ENCODE measurements around the gene KIRREL1.
A peak's percentile ranks its signal among the peaks of the same experiment; 100 is the strongest.

KIRREL1 gene

GRCh38 chr1:158084747-158085146, 91.3 kb downstream of the KIRREL1 start:
- Histone ChIP-seq H2BK15ac (ENCODE audit: low read depth, poor library complexity, severe bottlenecking) (no peak overlapping the region), H2AK5ac (ENCODE audit: low read length, severe bottlenecking) (no peak overlapping the region), H3K14ac (ENCODE audit: low read length in 2 of 2) (no peak overlapping the region), H4K91ac (ENCODE audit: low read length) (no peak overlapping the region), H3K4me1 (ENCODE audit: control insufficient read depth, insufficient read depth, low read depth, low read length) (peaks cover 4% of the 10 kb centered on the region), H3K4me3 (ENCODE audit: insufficient read depth in 1 of 2, low read depth in 1 of 2, low read length in 2 of 2) (no peak overlapping the region), H3K4me2 (ENCODE audit: low read length, poor library complexity, severe bottlenecking) (no peak overlapping the region), H3K9me3 (ENCODE audit: control insufficient read depth, low read length) (no peaks in the 10 kb centered on the region), H2AFZ (ENCODE audit: low read depth, low read length) (no peak overlapping the region), H3K27me3 (ENCODE audit: control insufficient read depth in 1 of 2, insufficient read depth in 1 of 2, low read length in 2 of 2) (no peaks in the 10 kb centered on the region), H3K36me3 (ENCODE audit: control insufficient read depth in 1 of 2, insufficient read depth in 2 of 2, low read depth in 1 of 2, low read length in 2 of 2) (peaks cover 90 to 94% of the 10 kb centered on the region in 2 experiments), H2BK120ac (ENCODE audit: low read depth, low read length) (no peak overlapping the region), H3K27ac (ENCODE audit: low read length, poor library complexity, severe bottlenecking) (peak overlapping the region; percentile 19), H3K4ac (ENCODE audit: low read depth in 1 of 2, low read length in 2 of 2) (no peak overlapping the region), H3K79me1 (replicated peaks; ENCODE audit: low read length, poor library complexity, severe bottlenecking) (peaks cover 14% of the 10 kb centered on the region), H2BK5ac (ENCODE audit: low read depth, low read length, poor library complexity, severe bottlenecking) (no peak overlapping the region), H3K9ac (ENCODE audit: low read length) (no peak overlapping the region), H2BK12ac (ENCODE audit: low read length in 2 of 2) (no peak overlapping the region), H3K18ac (ENCODE audit: low read depth in 1 of 2, low read length in 2 of 2) (no peak overlapping the region), H3K23ac (ENCODE audit: low read length in 2 of 2) (no peak overlapping the region), H4K8ac (ENCODE audit: low read length) (no peak overlapping the region)
- DNase-seq, result no peak
- WGBS, result 99% methylated on average over 2 of the region's 4 CpGs

- no peak overlapping the region for H2BK5ac ChIP-seq (ENCODE audit: low read depth, low read length, poor library complexity, severe bottlenecking)
- H3K4me2 ChIP-seq (ENCODE audit: low read length, poor library complexity, severe bottlenecking), result no peak overlapping the region
- H3K27ac ChIP-seq (ENCODE audit: low read length, poor library complexity, severe bottlenecking), result peak overlapping the region; percentile 15
- H3K79me1 ChIP-seq (replicated peaks; ENCODE audit: low read length, poor library complexity, severe bottlenecking), result peaks cover 19% of the 10 kb centered on the region
- no peak overlapping the region for H3K14ac ChIP-seq (ENCODE audit: low read length in 2 of 2)
- DNase-seq, result peak; percentile 87
- H3K18ac ChIP-seq (ENCODE audit: low read depth in 1 of 2, low read length in 2 of 2), result no peak overlapping the region
- H2BK12ac ChIP-seq (ENCODE audit: low read length in 2 of 2), result no peak overlapping the region
- no peak overlapping the region for H4K8ac ChIP-seq (ENCODE audit: low read length)
- H4K91ac ChIP-seq (ENCODE audit: low read length), result no peak overlapping the region
- WGBS, result 56% methylated on average over 9 of the region's 9 CpGs
- H3K23ac ChIP-seq (ENCODE audit: low read length in 2 of 2), result no peak overlapping the region
- H3K36me3 ChIP-seq (ENCODE audit: control insufficient read depth in 1 of 2, insufficient read depth in 2 of 2, low read depth in 1 of 2, low read length in 2 of 2), result peaks cover 86 to 92% of the 10 kb centered on the region in 2 experiments
- no peak overlapping the region for H3K9ac ChIP-seq (ENCODE audit: low read length)
- no peaks in the 10 kb centered on the region for H3K27me3 ChIP-seq (ENCODE audit: control insufficient read depth in 1 of 2, insufficient read depth in 1 of 2, low read length in 2 of 2)
- no peak overlapping the region for H2AFZ ChIP-seq (ENCODE audit: low read depth, low read length)
- no peak overlapping the region for H2BK120ac ChIP-seq (ENCODE audit: low read depth, low read length)
- H2AK5ac ChIP-seq (ENCODE audit: low read length, severe bottlenecking), result no peak overlapping the region
- H3K4me3 ChIP-seq (ENCODE audit: insufficient read depth in 1 of 2, low read depth in 1 of 2, low read length in 2 of 2), result no peak overlapping the region
- no peak overlapping the region for H2BK15ac ChIP-seq (ENCODE audit: low read depth, poor library complexity, severe bottlenecking)
- H3K4me1 ChIP-seq (ENCODE audit: control insufficient read depth, insufficient read depth, low read depth, low read length), result peaks cover 10% of the 10 kb centered on the region
- no peaks in the 10 kb centered on the region for H3K9me3 ChIP-seq (ENCODE audit: control insufficient read depth, low read length)
- H3K4ac ChIP-seq (ENCODE audit: low read depth in 1 of 2, low read length in 2 of 2), result no peak overlapping the region
Measured at GRCh38 chr1:158087320-158087927, 94.0 kb downstream of the KIRREL1 start.

- H3K4me3 ChIP-seq (ENCODE audit: insufficient read depth in 1 of 2, low read depth in 1 of 2, low read length in 2 of 2), result no peak overlapping the region
- peak overlapping the region; percentile 4 for H3K27ac ChIP-seq (ENCODE audit: low read length, poor library complexity, severe bottlenecking)
- H2BK12ac ChIP-seq (ENCODE audit: low read length in 2 of 2), result no peak overlapping the region
- H3K36me3 ChIP-seq (ENCODE audit: control insufficient read depth in 1 of 2, insufficient read depth in 2 of 2, low read depth in 1 of 2, low read length in 2 of 2), result peaks cover 87 to 94% of the 10 kb centered on the region in 2 experiments
- H3K27me3 ChIP-seq (ENCODE audit: control insufficient read depth in 1 of 2, insufficient read depth in 1 of 2, low read length in 2 of 2), result no peaks in the 10 kb centered on the region
- H2BK120ac ChIP-seq (ENCODE audit: low read depth, low read length), result no peak overlapping the region
- H3K18ac ChIP-seq (ENCODE audit: low read depth in 1 of 2, low read length in 2 of 2), result no peak overlapping the region
- H3K4ac ChIP-seq (ENCODE audit: low read depth in 1 of 2, low read length in 2 of 2), result no peak overlapping the region
- peaks cover 12% of the 10 kb centered on the region for H3K4me1 ChIP-seq (ENCODE audit: control insufficient read depth, insufficient read depth, low read depth, low read length)
- 97% methylated on average over 16 of the region's 16 CpGs for WGBS
- H2BK5ac ChIP-seq (ENCODE audit: low read depth, low read length, poor library complexity, severe bottlenecking), result no peak overlapping the region
- no peaks in the 10 kb centered on the region for H3K9me3 ChIP-seq (ENCODE audit: control insufficient read depth, low read length)
- H4K8ac ChIP-seq (ENCODE audit: low read length), result no peak overlapping the region
- peaks cover 19% of the 10 kb centered on the region for H3K79me1 ChIP-seq (replicated peaks; ENCODE audit: low read length, poor library complexity, severe bottlenecking)
- no peak overlapping the region for H2AK5ac ChIP-seq (ENCODE audit: low read length, severe bottlenecking)
- no peak overlapping the region for H4K91ac ChIP-seq (ENCODE audit: low read length)
- H2BK15ac ChIP-seq (ENCODE audit: low read depth, poor library complexity, severe bottlenecking), result no peak overlapping the region
- H3K14ac ChIP-seq (ENCODE audit: low read length in 2 of 2), result no peak overlapping the region
- DNase-seq, result no peak
- H3K4me2 ChIP-seq (ENCODE audit: low read length, poor library complexity, severe bottlenecking), result no peak overlapping the region
- no peak overlapping the region for H3K9ac ChIP-seq (ENCODE audit: low read length)
- no peak overlapping the region for H2AFZ ChIP-seq (ENCODE audit: low read depth, low read length)
- no peak overlapping the region for H3K23ac ChIP-seq (ENCODE audit: low read length in 2 of 2)
Measured at GRCh38 chr1:158089476-158089875, 96.0 kb downstream of the KIRREL1 start.

- H3K27ac ChIP-seq (ENCODE audit: low read length, poor library complexity, severe bottlenecking), result peak overlapping the region; percentile 6
- H3K14ac ChIP-seq (ENCODE audit: low read length in 2 of 2), result no peak overlapping the region
- no peak overlapping the region for H2AK5ac ChIP-seq (ENCODE audit: low read length, severe bottlenecking)
- no peak overlapping the region for H2BK15ac ChIP-seq (ENCODE audit: low read depth, poor library complexity, severe bottlenecking)
- no peak overlapping the region for H3K4me3 ChIP-seq (ENCODE audit: insufficient read depth in 1 of 2, low read depth in 1 of 2, low read length in 2 of 2)
- H3K4me2 ChIP-seq (ENCODE audit: low read length, poor library complexity, severe bottlenecking), result no peak overlapping the region
- H3K4me1 ChIP-seq (ENCODE audit: control insufficient read depth, insufficient read depth, low read depth, low read length), result peaks cover 12% of the 10 kb centered on the region
- DNase-seq, result no peak
- H3K23ac ChIP-seq (ENCODE audit: low read length in 2 of 2), result no peak overlapping the region
- H4K8ac ChIP-seq (ENCODE audit: low read length), result no peak overlapping the region
- H3K79me1 ChIP-seq (replicated peaks; ENCODE audit: low read length, poor library complexity, severe bottlenecking), result peaks cover 21% of the 10 kb centered on the region
- H2BK12ac ChIP-seq (ENCODE audit: low read length in 2 of 2), result no peak overlapping the region
- no peak overlapping the region for H3K9ac ChIP-seq (ENCODE audit: low read length)
- 98% methylated on average over 9 of the region's 9 CpGs for WGBS
- H3K18ac ChIP-seq (ENCODE audit: low read depth in 1 of 2, low read length in 2 of 2), result no peak overlapping the region
- H3K4ac ChIP-seq (ENCODE audit: low read depth in 1 of 2, low read length in 2 of 2), result no peak overlapping the region
- H2AFZ ChIP-seq (ENCODE audit: low read depth, low read length), result no peak overlapping the region
- H2BK5ac ChIP-seq (ENCODE audit: low read depth, low read length, poor library complexity, severe bottlenecking), result no peak overlapping the region
- peaks cover 88 to 94% of the 10 kb centered on the region in 2 experiments for H3K36me3 ChIP-seq (ENCODE audit: control insufficient read depth in 1 of 2, insufficient read depth in 2 of 2, low read depth in 1 of 2, low read length in 2 of 2)
- H4K91ac ChIP-seq (ENCODE audit: low read length), result no peak overlapping the region
- no peak overlapping the region for H2BK120ac ChIP-seq (ENCODE audit: low read depth, low read length)
- H3K9me3 ChIP-seq (ENCODE audit: control insufficient read depth, low read length), result no peaks in the 10 kb centered on the region
- no peaks in the 10 kb centered on the region for H3K27me3 ChIP-seq (ENCODE audit: control insufficient read depth in 1 of 2, insufficient read depth in 1 of 2, low read length in 2 of 2)
Measured at GRCh38 chr1:158089925-158090637, 96.6 kb downstream of the KIRREL1 start.

Measured in mesenchymal stem cell (in vitro differentiated cells and primary cell).